DMS 273 treated with DMSO at 0.1 percent for 48 hours (cell line): ENCODE results near the gene CES3.
"Not testable (repeated sequence)": the region's sequence is repeated elsewhere in the genome, so short reads cannot be mapped to it uniquely, and the experiment has no call there.

Source experiments
- DNase-seq: peaks from one replicate; lab custom pipeline; 2025; lab: John Stamatoyannopoulos, UW

Gene CES3

GRCh38 chr16:66946974-66947301, 14.1 kb upstream of the CES3 start:
- no peak for DNase-seq

GRCh38 chr16:66947302-66948065, 13.6 kb upstream of the CES3 start:
- DNase-seq: peak; percentile 72

- no peak for DNase-seq
These were observed 12.8 kb upstream of the CES3 start for GRCh38 chr16:66948134-66948836.

- no peak for DNase-seq
These were observed 12.2 kb upstream of the CES3 start for GRCh38 chr16:66948837-66949225.

GRCh38 chr16:66949472-66949871, 11.6 kb upstream of the CES3 start:
- no peak for DNase-seq

- DNase-seq: no peak
These were observed 10.6 kb upstream of the CES3 start for GRCh38 chr16:66950437-66950836.

- DNase-seq: no peak
These were observed 9.9 kb upstream of the CES3 start for GRCh38 chr16:66950971-66951790.

GRCh38 chr16:66952430-66953110, 8.5 kb upstream of the CES3 start:
- DNase-seq: no peak

- no peak for DNase-seq
These were observed 7.5 kb upstream of the CES3 start for GRCh38 chr16:66953462-66954096.

- peak; percentile 46 for DNase-seq
These were observed 6.9 kb upstream of the CES3 start for GRCh38 chr16:66954097-66954659.

- not testable (repeated sequence) for DNase-seq
These were observed 5.5 kb upstream of the CES3 start for GRCh38 chr16:66955363-66956153.

- DNase-seq: not testable (repeated sequence)
These were observed 5.0 kb upstream of the CES3 start for GRCh38 chr16:66956154-66956457.

- no peak for DNase-seq
These were observed 2.0 kb upstream of the CES3 start for GRCh38 chr16:66958857-66959703.

- DNase-seq: peak; percentile 52
These were observed 1.3 kb upstream of the CES3 start for GRCh38 chr16:66959704-66960161.

- DNase-seq: no peak
These were observed 796 bp upstream of the CES3 start for GRCh38 chr16:66960270-66960669.

- DNase-seq: peak; percentile 16
These were observed 848 bp downstream of the CES3 start for GRCh38 chr16:66961914-66962313.

- no peak for DNase-seq
These were observed 3.0 kb downstream of the CES3 start for GRCh38 chr16:66964049-66964448.

GRCh38 chr16:66968847-66969246, 7.8 kb downstream of the CES3 start:
- no peak for DNase-seq
